K562 (cell line): ENCODE results near the gene TRIM14. TPM values are rescaled to one million over a fixed set of nuclear protein-coding genes. Genes with fewer than 3 reads are reported as not detected.

Experiments used
- EWSR1 ChIP-seq: fragments of 450-650 bp; IDR thresholded peaks from 2 replicates; pipeline ENCODE4 v1.6.1; 2018; ENCODE audit warnings: borderline replicate concordance, mild to moderate bottlenecking, low read depth, moderate library complexity; ENCODE audit not compliant: partially characterized antibody
- GATA2 ChIP-seq: sonication (generic); formaldehyde crosslinking; IDR thresholded peaks from 2 replicates; pipeline ENCODE4 v1.4.0; 2020; ENCODE audit warnings: mild to moderate bottlenecking, missing genetic modification reagents
- GTF2E2 ChIP-seq: fragments of 200-800 bp; sonication (Bioruptor generic); IDR thresholded peaks from 2 replicates; pipeline ENCODE4 v1.6.1; 2016; ENCODE audit warnings: missing genetic modification characterization, missing compliant biosample characterization
- KHSRP ChIP-seq: fragments of 450-650 bp; IDR thresholded peaks from 2 replicates; pipeline ENCODE4 v1.6.1; 2017
- MTA3 ChIP-seq: fragments of 450-650 bp; formaldehyde crosslinking; IDR thresholded peaks from 2 replicates; pipeline ENCODE4 v1.6.1; 2017; ENCODE audit warnings: mild to moderate bottlenecking, borderline replicate concordance
- REST ChIP-seq, 2 experiments: fragments of 450-650 bp; formaldehyde crosslinking in 1 of 2; IDR thresholded peaks; 2 replicates each; pipeline versions ENCODE4 v1.4.0 to v1.6.1; 2014 to 2020; ENCODE audit warnings: mild to moderate bottlenecking in 2 of 2, borderline replicate concordance in 1 of 2, low read depth in 1 of 2
- TBP ChIP-seq: optimal IDR thresholded peaks from 2 replicates; pipeline ENCODE3; 2011; ENCODE audit warnings: low read depth, low read length, improper control_type of control experiment
- ZNF41 ChIP-seq: fragments of 250-450 bp; sonication (Bioruptor Pico); conservative IDR thresholded peaks from 2 replicates; pipeline ENCODE4 v1.4.0; 2020; ENCODE audit warnings: mild to moderate bottlenecking
- polyA plus RNA-seq, 8 experiments: library from polyadenylated mRNA; depleted of rRNA in 4 of 8; stranded (reverse) in 5 of 8; unstranded in 3 of 8; fragments of >200 nt; fragmentation: Nextera tagmentation in 2 of 8; fragmentation: Illumina TruSeq in 1 of 8; extraction: Ambion mirVana in 2 of 8; extraction: Trizol in 1 of 8; gene quantifications; 2 replicates each; pipeline versions ENCODE4 v1.2.1 to v1.2.3, GENCODE V29; 2011 to 2014; ENCODE audit warnings: inconsistent platforms in 1 of 8, missing spikeins in 1 of 8
- total RNA-seq, 7 experiments: library from RNA; depleted of rRNA in 6 of 7; stranded (reverse); fragments of >200 nt in 6 of 7; fragmentation: Illumina TruSeq in 2 of 7; extraction: Trizol in 2 of 7; gene quantifications; 2 replicates each; pipeline versions ENCODE4 v1.2.1 to v1.2.3, GENCODE V29; 2011 to 2021; ENCODE audit warnings: low replicate concordance in 1 of 7
- TF ChIP-seq, protein P1 (sequence below): sonication (generic); formaldehyde crosslinking; IDR thresholded peaks from 2 replicates; pipeline ENCODE4 v1.8.1; 2023; ENCODE audit warnings: missing genetic modification reagents, mild to moderate bottlenecking, borderline replicate concordance
- TF ChIP-seq, protein P2 (sequence below), 2 experiments: fragments of 450-650 bp; IDR thresholded peaks; 2 replicates each; pipeline ENCODE4 v1.6.1; 2016

Gene TRIM14
- total and polyA plus RNA-seq, 9 of the 15 experiments (the other 6 are each of a cell fraction or from before 2014, with no cell fraction given): 7.6 to 41.0 (median 17.9) TPM

- TF ChIP-seq, protein P1, sequence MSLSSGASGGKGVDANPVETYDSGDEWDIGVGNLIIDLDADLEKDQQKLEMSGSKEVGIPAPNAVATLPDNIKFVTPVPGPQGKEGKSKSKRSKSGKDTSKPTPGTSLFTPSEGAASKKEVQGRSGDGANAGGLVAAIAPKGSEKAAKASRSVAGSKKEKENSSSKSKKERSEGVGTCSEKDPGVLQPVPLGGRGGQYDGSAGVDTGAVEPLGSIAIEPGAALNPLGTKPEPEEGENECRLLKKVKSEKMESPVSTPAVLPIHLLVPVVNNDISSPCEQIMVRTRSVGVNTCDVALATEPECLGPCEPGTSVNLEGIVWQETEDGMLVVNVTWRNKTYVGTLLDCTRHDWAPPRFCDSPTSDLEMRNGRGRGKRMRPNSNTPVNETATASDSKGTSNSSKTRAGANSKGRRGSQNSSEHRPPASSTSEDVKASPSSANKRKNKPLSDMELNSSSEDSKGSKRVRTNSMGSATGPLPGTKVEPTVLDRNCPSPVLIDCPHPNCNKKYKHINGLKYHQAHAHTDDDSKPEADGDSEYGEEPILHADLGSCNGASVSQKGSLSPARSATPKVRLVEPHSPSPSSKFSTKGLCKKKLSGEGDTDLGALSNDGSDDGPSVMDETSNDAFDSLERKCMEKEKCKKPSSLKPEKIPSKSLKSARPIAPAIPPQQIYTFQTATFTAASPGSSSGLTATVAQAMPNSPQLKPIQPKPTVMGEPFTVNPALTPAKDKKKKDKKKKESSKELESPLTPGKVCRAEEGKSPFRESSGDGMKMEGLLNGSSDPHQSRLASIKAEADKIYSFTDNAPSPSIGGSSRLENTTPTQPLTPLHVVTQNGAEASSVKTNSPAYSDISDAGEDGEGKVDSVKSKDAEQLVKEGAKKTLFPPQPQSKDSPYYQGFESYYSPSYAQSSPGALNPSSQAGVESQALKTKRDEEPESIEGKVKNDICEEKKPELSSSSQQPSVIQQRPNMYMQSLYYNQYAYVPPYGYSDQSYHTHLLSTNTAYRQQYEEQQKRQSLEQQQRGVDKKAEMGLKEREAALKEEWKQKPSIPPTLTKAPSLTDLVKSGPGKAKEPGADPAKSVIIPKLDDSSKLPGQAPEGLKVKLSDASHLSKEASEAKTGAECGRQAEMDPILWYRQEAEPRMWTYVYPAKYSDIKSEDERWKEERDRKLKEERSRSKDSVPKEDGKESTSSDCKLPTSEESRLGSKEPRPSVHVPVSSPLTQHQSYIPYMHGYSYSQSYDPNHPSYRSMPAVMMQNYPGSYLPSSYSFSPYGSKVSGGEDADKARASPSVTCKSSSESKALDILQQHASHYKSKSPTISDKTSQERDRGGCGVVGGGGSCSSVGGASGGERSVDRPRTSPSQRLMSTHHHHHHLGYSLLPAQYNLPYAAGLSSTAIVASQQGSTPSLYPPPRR (CRISPR knock-in tag): no peak
- TF ChIP-seq TBP (peak; percentile 93), KHSRP (no peak), ZNF41 (CRISPR knock-in tag) (no peak), EWSR1 (no peak), REST (IDR thresholded peaks at IDR 0.05; ENCODE audit: borderline replicate concordance) (no peak), REST (CRISPR knock-in tag; IDR thresholded peaks at IDR 0.05; ENCODE audit: low read depth) (0 out of 2 replicates have a peak, but pooled peaks have one; percentile 63), GATA2 (no peak), MTA3 (peak; percentile 9; the same call in 1 of the 2 replicates), GTF2E2 (tag) (0 out of 2 replicates have a peak, but pooled peaks have one; percentile 60)
- TF ChIP-seq, protein P2, sequence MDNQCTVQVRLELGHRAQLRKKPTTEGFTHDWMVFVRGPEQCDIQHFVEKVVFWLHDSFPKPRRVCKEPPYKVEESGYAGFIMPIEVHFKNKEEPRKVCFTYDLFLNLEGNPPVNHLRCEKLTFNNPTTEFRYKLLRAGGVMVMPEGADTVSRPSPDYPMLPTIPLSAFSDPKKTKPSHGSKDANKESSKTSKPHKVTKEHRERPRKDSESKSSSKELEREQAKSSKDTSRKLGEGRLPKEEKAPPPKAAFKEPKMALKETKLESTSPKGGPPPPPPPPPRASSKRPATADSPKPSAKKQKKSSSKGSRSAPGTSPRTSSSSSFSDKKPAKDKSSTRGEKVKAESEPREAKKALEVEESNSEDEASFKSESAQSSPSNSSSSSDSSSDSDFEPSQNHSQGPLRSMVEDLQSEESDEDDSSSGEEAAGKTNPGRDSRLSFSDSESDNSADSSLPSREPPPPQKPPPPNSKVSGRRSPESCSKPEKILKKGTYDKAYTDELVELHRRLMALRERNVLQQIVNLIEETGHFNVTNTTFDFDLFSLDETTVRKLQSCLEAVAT (IDR thresholded peaks at IDR 0.05): no peak
These were observed 62.5 kb downstream of the TRIM14 start, which contains the start of gene NANS (continued) for GRCh38 chr9:98056269-98057137.
